Thoracic aorta endothelial cell (primary cell): Measurements from ENCODE around the gene LRRK2. TPM values are rescaled to one million over a fixed set of nuclear protein-coding genes. Genes with fewer than 3 reads are reported as not detected.

Experiments used
- total RNA-seq: library from RNA; depleted of rRNA; stranded (reverse); fragments of >200 nt; gene quantifications from 2 replicates; pipeline ENCODE4 v1.2.3, GENCODE V29; 2012

The LRRK2 gene
- 3.6 and 4.5 TPM in 2 replicates for total RNA-seq

GRCh38 chr12:40224439-40225291 lies at the start of gene LRRK2:
Gene LRRK2 (plus strand): TSS chr12:40224997. CDS start chr12:40225132, 135 bp downstream.

Other genes with a start within 250 kb of the LRRK2 start
- gene SLC2A13, start 118.9 kb upstream of the LRRK2 start, total RNA-seq, result 7.0 and 7.2 TPM in 2 replicates